Lower lobe of right lung (tissue), 2 donors: ENCODE data around the gene PLEKHH1. TPM values are rescaled to one million over a fixed set of nuclear protein-coding genes. Genes with fewer than 3 reads are reported as not detected.

ENCODE experiments used
- ATAC-seq, 2 donors: fragments of 200-7000 bp; cut with Tn5 transposase; one replicate each; pipeline ENCODE4 v1.9.1; 2020 to 2022; ENCODE audit warnings: mild to moderate bottlenecking in 2 of 2, moderate library complexity in 2 of 2
- DNase-seq: peaks from one replicate; pipeline ENCODE4 v3.0.0-alpha.2; 2020
- H3K27ac ChIP-seq: fragments of 200-600 bp; one replicate; pipeline ENCODE4 v1.8.0; 2022
- H3K27me3 ChIP-seq: fragments of 200-600 bp; one replicate; pipeline ENCODE4 v1.8.0; 2022; ENCODE audit warnings: low read depth
- H3K36me3 ChIP-seq: fragments of 200-600 bp; one replicate; pipeline ENCODE4 v1.8.0; 2022; ENCODE audit warnings: mild to moderate bottlenecking
- H3K4me1 ChIP-seq: fragments of 200-600 bp; one replicate; pipeline ENCODE4 v1.8.0; 2022
- H3K4me3 ChIP-seq: fragments of 200-600 bp; one replicate; pipeline ENCODE4 v1.8.0; 2022; ENCODE audit warnings: mild to moderate bottlenecking
- H3K9me3 ChIP-seq: fragments of 200-600 bp; one replicate; pipeline ENCODE4 v1.8.0; 2022
- intact Hi-C: fragments of 100-400 bp; cut with DNase I; formaldehyde crosslinking; loops from one replicate; pipeline ENCODE4 v1.11.0; 2022
- total RNA-seq: library from RNA; stranded (reverse); fragmentation: NEBNext Ultra II Directional; extraction: Animal tissue kit (Norgen Biotek cat#: 25700); gene quantifications from one replicate; pipeline ENCODE4 v1.2.1, GENCODE V29; 2021
- TF ChIP-seq, protein P1 (sequence below): fragments of 200-600 bp; IDR thresholded peaks from one replicate; pipeline ENCODE4 v1.8.0; 2022; ENCODE audit warnings: antibody characterized with exemption, mild to moderate bottlenecking
- donor health status: DM: no; HTN: yes; CAD: no; lungs with severe emphysema.

PLEKHH1 gene
- total RNA-seq, 1 donor from 2014 or later, result 4.6 TPM

DNA sequence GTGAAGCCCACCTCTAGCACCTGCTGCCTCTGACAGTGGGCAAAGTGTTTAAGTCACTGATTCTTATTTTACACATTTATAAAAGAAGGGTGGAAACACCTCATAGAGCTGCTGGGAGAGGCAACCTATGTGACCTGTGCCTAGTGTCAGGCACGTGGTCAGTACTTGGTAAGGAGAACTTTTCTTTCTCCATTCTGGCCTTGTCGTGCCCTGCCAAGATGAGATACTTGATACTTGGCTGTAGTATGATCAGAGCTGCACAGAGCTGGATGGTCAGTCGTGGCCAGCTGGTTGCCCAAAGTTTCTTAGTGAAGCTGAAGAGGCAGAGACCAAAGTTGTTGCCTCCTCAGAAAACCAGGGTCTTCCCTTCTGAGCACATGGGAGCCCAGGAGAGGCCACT lies 24.6 kb downstream of the PLEKHH1 start:
- H3K4me1 ChIP-seq, result no peaks in the 10 kb centered on the region
- intact Hi-C loops, result no loop called here
- TF ChIP-seq, protein P1, sequence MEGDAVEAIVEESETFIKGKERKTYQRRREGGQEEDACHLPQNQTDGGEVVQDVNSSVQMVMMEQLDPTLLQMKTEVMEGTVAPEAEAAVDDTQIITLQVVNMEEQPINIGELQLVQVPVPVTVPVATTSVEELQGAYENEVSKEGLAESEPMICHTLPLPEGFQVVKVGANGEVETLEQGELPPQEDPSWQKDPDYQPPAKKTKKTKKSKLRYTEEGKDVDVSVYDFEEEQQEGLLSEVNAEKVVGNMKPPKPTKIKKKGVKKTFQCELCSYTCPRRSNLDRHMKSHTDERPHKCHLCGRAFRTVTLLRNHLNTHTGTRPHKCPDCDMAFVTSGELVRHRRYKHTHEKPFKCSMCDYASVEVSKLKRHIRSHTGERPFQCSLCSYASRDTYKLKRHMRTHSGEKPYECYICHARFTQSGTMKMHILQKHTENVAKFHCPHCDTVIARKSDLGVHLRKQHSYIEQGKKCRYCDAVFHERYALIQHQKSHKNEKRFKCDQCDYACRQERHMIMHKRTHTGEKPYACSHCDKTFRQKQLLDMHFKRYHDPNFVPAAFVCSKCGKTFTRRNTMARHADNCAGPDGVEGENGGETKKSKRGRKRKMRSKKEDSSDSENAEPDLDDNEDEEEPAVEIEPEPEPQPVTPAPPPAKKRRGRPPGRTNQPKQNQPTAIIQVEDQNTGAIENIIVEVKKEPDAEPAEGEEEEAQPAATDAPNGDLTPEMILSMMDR, result no peak
- ATAC-seq (no peak), DNase-seq (no peak)
- no peak overlapping the region for H3K4me3 ChIP-seq
- H3K9me3 ChIP-seq, result no peaks in the 10 kb centered on the region
- no peaks in the 10 kb centered on the region for H3K27me3 ChIP-seq
- H3K27ac ChIP-seq, result no peak overlapping the region
- no peaks in the 10 kb centered on the region for H3K36me3 ChIP-seq

DNA sequence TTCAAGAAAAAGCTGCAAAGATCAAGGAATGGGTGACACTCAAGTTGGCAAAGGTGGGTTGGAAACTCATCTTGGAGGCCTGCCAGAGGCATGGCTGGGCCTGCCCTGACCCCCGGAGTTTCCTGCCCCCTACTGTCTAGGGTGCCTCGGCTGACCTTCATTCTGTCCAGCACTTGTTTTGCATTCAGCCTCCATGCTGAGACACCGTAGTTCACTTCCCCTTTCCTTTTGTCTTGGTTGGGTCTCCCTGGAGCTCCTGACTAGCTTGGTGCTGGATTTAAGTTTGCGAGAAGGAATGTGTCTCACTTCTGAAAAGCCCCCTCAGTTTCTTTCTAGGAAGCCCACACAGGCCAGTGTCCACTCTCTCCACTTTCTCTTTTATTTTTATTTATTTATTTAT lies 26.5 kb downstream of the PLEKHH1 start:
- H3K4me1 ChIP-seq, result no peaks in the 10 kb centered on the region
- no peaks in the 10 kb centered on the region for H3K36me3 ChIP-seq
- no peaks in the 10 kb centered on the region for H3K27me3 ChIP-seq
- ATAC-seq, result no peak
- no peak for DNase-seq
- intact Hi-C loops, result no loop called here
- no peak overlapping the region for H3K4me3 ChIP-seq
- no peak overlapping the region for H3K27ac ChIP-seq
- no peaks in the 10 kb centered on the region for H3K9me3 ChIP-seq
- TF ChIP-seq, protein P1, result no peak

DNA sequence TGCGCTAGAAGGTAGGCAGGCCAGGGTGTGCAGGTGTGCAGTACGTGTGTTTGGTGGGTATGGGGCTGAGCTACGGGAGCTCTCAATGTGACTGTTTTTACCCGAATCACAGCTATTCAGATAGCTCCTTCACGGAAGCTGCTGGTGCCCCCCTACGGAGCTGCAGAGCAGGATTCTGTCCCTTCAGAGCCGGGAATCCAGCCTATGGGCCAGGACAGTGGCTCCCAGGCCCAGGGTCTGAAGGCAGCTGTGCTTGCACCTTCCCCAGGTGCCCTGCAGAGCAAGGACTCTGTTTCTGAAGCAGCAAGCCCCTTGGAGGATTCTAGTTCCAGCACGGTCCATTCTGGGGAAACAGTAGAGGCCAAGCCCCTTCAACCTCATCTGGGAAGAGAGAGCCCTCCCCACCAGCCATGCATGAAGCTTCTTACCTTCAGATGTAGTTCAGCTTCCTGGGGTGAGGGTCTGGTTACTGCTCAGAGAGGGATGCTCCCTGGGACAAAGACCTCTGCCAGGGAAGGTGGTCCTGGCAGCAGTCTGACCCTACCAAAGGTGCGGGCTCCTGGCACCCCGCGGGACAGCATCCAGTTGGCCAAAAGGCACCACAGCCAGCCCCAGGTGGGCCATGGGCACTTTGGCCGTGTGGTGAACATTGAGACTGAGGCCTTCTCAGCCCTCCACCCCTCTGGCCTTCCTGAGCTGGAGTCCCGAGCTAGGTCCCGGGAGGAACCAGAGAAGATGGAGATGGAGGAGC lies 29.1 kb downstream of the PLEKHH1 start:
- DNase-seq, result no peak
- Histone ChIP-seq H3K27ac (no peak overlapping the region), H3K36me3 (no peaks in the 10 kb centered on the region), H3K4me1 (no peaks in the 10 kb centered on the region), H3K9me3 (no peaks in the 10 kb centered on the region), H3K4me3 (no peak overlapping the region), H3K27me3 (no peaks in the 10 kb centered on the region)
- ATAC-seq, result peak in 1 of 2 donors; percentile 16
- intact Hi-C loops, result no loop called here
- TF ChIP-seq, protein P1, result no peak

DNA sequence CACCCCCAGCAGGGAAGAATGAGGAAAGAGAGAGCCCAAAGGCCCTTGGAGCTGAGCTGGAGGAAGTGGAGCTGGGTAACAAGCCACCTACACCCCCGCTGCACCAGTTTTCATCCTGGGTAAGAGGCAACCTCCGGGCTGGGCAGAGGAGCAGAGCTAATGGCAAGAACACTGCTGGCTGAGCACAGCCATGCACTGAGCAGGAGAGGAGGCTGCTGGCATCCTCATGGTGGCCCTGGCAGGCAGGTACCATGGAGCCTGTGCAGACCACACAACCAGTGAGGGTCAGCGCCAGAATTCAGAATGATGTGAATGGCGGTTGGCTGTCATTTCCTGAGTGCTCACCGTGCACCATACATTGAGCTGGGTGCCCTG lies 29.7 kb downstream of the PLEKHH1 start:
- Histone ChIP-seq H3K27me3 (no peaks in the 10 kb centered on the region), H3K9me3 (no peaks in the 10 kb centered on the region), H3K4me1 (no peaks in the 10 kb centered on the region), H3K4me3 (no peak overlapping the region), H3K36me3 (no peaks in the 10 kb centered on the region), H3K27ac (no peak overlapping the region)
- TF ChIP-seq, protein P1, result no peak
- intact Hi-C loops, result no loop called here
- DNase-seq (no peak), ATAC-seq (no peak)

DNA sequence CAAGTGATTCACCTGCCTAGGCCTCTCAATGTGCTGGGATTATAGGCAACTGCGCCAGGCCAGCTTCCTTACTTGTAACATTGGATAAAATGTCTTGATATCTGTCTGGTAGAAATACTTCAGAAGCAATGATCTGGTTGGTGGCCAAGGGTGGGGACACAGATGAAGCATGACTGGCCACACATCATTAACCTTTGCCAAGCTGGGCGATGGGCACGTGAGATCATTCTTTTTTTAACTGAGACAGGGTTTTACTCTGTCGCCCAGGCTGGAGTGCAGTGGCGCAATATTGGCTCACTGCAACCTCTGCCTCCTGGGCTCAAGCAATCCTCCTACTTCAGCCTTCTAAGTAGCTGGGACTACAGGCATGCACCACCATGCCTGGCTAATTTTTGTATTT lies 31.1 kb downstream of the PLEKHH1 start:
- Histone ChIP-seq H3K4me1 (no peaks in the 10 kb centered on the region), H3K27ac (no peak overlapping the region), H3K4me3 (no peak overlapping the region), H3K9me3 (no peaks in the 10 kb centered on the region), H3K27me3 (no peaks in the 10 kb centered on the region), H3K36me3 (no peaks in the 10 kb centered on the region)
- TF ChIP-seq, protein P1, result no peak
- DNase-seq (no peak), ATAC-seq (no peak)
- intact Hi-C loops, result no loop called here
